ENCODE measurements around the gene MAP1A. TPM values are rescaled to one million over a fixed set of nuclear protein-coding genes. Genes with fewer than 3 reads are reported as not detected.

MAP1A gene
- total RNA-seq, 1 experiment from 2014 or later = 1.0 TPM

GRCh38 chr15:43509660-43510199 lies 7.7 kb upstream of the MAP1A start:
- intact Hi-C loops (cut with micrococcal nuclease) = loop anchor here (2.0 kb wide), 1 partner anchor 27 kb away; no protein-coding TSS in a partner anchor
- Histone ChIP-seq H2AFZ (ENCODE audit: low read length) (peak overlapping the region; percentile 99), H3K27ac (ENCODE audit: low read length) (no peak overlapping the region), H3K4me2 (ENCODE audit: low read length) (peak overlapping the region; percentile 96), H3K9me2 (replicated peaks; ENCODE audit: low read length) (no peaks in the 10 kb centered on the region), H3K9me3 (ENCODE audit: low read length) (no peaks in the 10 kb centered on the region), H3K9ac (ENCODE audit: low read length) (no peak overlapping the region), H3K36me3 (ENCODE audit: low read depth, low read length) (no peaks in the 10 kb centered on the region), H3K4me1 (ENCODE audit: insufficient read depth, low read length) (peaks cover 9% of the 10 kb centered on the region), H3K4me3 (ENCODE audit: low read length) (peak overlapping the region; percentile 77; the same call in 1 of the 2 replicates), H3K27me3 (ENCODE audit: low read length) (no peaks in the 10 kb centered on the region), H4K20me1 (ENCODE audit: low read length) (no peaks in the 10 kb centered on the region), H3F3A (ENCODE audit: low read length, unreplicated experiment) (no peaks in the 10 kb centered on the region), H3K79me2 (ENCODE audit: low read length) (no peaks in the 10 kb centered on the region)
- ATAC-seq (no peak), DNase-seq (no peak)
- BruUV-seq (replicated peaks) = no TSS peak
- TF ChIP-seq EZH2 (IDR thresholded peaks at IDR 0.05; ENCODE audit: low read length, unreplicated experiment) (no peak), EZH2phosphoT487 (IDR thresholded peaks at IDR 0.05; ENCODE audit: borderline replicate concordance, low read length) (no peak), CTCF (conservative IDR thresholded peaks at IDR 0.05; ENCODE audit: low read depth, low read length) (no peak)
- CTCF ChIA-PET = interaction anchor here (0.9 to 2.5 kb wide), 2 partner anchors 16 to 68 kb away, joined by 6 to 28 read pairs; no protein-coding TSS in a partner anchor
- POLR2A ChIA-PET (ENCODE audit: unreplicated experiment) = interaction anchor here (0.6 kb wide), 1 partner anchor 95 kb away, joined by 3 read pairs; no protein-coding TSS in a partner anchor

- H3K4me2 ChIP-seq (ENCODE audit: low read length) = peak overlapping the region; percentile 96
- CTCF ChIA-PET = interaction anchor here (0.9 to 2.5 kb wide), 3 partner anchors 17 to 69 kb away, joined by 3 to 28 read pairs (median 6); no protein-coding TSS in a partner anchor
- peak overlapping the region; percentile 30 for H3K27ac ChIP-seq (ENCODE audit: low read length)
- peaks cover 9% of the 10 kb centered on the region for H3K4me1 ChIP-seq (ENCODE audit: insufficient read depth, low read length)
- H3K9me2 ChIP-seq (replicated peaks; ENCODE audit: low read length) = no peaks in the 10 kb centered on the region
- intact Hi-C loops (cut with micrococcal nuclease) = loop anchor here (1.0 to 2.0 kb wide), 2 partner anchors 28 to 70 kb away; no protein-coding TSS in a partner anchor
- no peaks in the 10 kb centered on the region for H3K36me3 ChIP-seq (ENCODE audit: low read depth, low read length)
- no peak for TF ChIP-seq CTCF (conservative IDR thresholded peaks at IDR 0.05; ENCODE audit: low read depth, low read length)
- H3K9ac ChIP-seq (ENCODE audit: low read length) = peak overlapping the region; percentile 71
- POLR2A ChIA-PET (ENCODE audit: unreplicated experiment) = interaction anchor here (0.5 to 0.7 kb wide), 3 partner anchors 36 to 266 kb away, joined by 3 to 10 read pairs (median 3); partner anchors contain the start of gene ELL3
- no peaks in the 10 kb centered on the region for H4K20me1 ChIP-seq (ENCODE audit: low read length)
- H3K9me3 ChIP-seq (ENCODE audit: low read length) = no peaks in the 10 kb centered on the region
- no peaks in the 10 kb centered on the region for H3K27me3 ChIP-seq (ENCODE audit: low read length)
- peak overlapping the region; percentile 77 for H3K4me3 ChIP-seq (ENCODE audit: low read length)
- TSS peak; percentile 96 for BruUV-seq (replicated peaks)
- DNase-seq = peak; percentile 99
- no peaks in the 10 kb centered on the region for H3K79me2 ChIP-seq (ENCODE audit: low read length)
- no peaks in the 10 kb centered on the region for H3F3A ChIP-seq (ENCODE audit: low read length, unreplicated experiment)
- ATAC-seq = peak; percentile 94
- H2AFZ ChIP-seq (ENCODE audit: low read length) = peak overlapping the region; percentile 99
Measured at GRCh38 chr15:43510200-43511011, 7.0 kb upstream of the MAP1A start.

Measured in PC-3 (cell line).